ENCODE measurements around the gene CCNY. TPM values are rescaled to one million over a fixed set of nuclear protein-coding genes. Genes with fewer than 3 reads are reported as not detected.

CCNY gene
- polyA plus RNA-seq, 1 donor = 55.2 TPM

GRCh38 chr10:35425595-35425994, 89.3 kb downstream of the CCNY start:
- no peaks in the 10 kb centered on the region for H3K36me3 ChIP-seq (ENCODE audit: control insufficient read depth, insufficient read depth, low read length)
- H3K27me3 ChIP-seq (ENCODE audit: control insufficient read depth, insufficient read depth, low read length) = no peaks in the 10 kb centered on the region
- H3K27ac ChIP-seq (ENCODE audit: low read length) = no peak overlapping the region
- WGBS (ENCODE audit: insufficient coverage, low lambda C conversion rate) = 100% methylated on average over 1 of the region's 1 CpG
- no peaks in the 10 kb centered on the region for H3K9me3 ChIP-seq (ENCODE audit: control insufficient read depth, low read depth, low read length)
- H3K4me3 ChIP-seq (ENCODE audit: low read length) = no peak overlapping the region
- DNase-seq = no peak
- H3K4me1 ChIP-seq (ENCODE audit: control insufficient read depth, insufficient read depth, low read length) = no peaks in the 10 kb centered on the region

- no peaks in the 10 kb centered on the region for H3K4me1 ChIP-seq (ENCODE audit: control insufficient read depth, insufficient read depth, low read length)
- H3K4me3 ChIP-seq (ENCODE audit: low read length) = no peak overlapping the region
- no peak overlapping the region for H3K27ac ChIP-seq (ENCODE audit: low read length)
- H3K27me3 ChIP-seq (ENCODE audit: control insufficient read depth, insufficient read depth, low read length) = no peaks in the 10 kb centered on the region
- no peaks in the 10 kb centered on the region for H3K9me3 ChIP-seq (ENCODE audit: control insufficient read depth, low read depth, low read length)
- no peak for DNase-seq
- no peaks in the 10 kb centered on the region for H3K36me3 ChIP-seq (ENCODE audit: control insufficient read depth, insufficient read depth, low read length)
Observed at GRCh38 chr10:35426657-35427056, 90.3 kb downstream of the CCNY start.

DNA sequence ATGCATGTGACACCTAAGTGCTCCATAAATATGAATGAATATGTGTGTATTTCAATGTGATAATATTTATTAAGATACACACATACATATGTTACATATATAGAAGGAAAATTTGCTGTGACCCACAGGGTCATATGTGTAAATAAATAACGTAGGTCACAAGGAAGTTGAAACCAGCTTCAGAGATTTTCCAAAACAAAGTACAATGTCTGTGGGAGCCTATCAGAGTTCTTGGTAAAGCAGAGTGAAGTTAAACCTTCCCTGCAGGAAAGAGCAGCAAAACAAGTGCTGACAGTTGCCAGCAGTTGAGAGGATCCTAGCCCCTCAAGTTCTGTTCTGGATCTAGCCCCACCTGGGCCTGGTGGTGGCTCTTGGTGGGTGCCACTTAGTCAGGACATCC, 91.2 kb downstream of the CCNY start:
- peak in 1 of 2 donors; percentile 44 for DNase-seq
- Histone ChIP-seq H3K27me3 (ENCODE audit: control insufficient read depth, insufficient read depth, low read length) (no peaks in the 10 kb centered on the region), H3K9me3 (ENCODE audit: control insufficient read depth, low read depth, low read length) (no peaks in the 10 kb centered on the region), H3K4me1 (ENCODE audit: control insufficient read depth, insufficient read depth, low read length) (no peaks in the 10 kb centered on the region), H3K4me3 (ENCODE audit: low read length) (no peak overlapping the region), H3K36me3 (ENCODE audit: control insufficient read depth, insufficient read depth, low read length) (no peaks in the 10 kb centered on the region), H3K27ac (ENCODE audit: low read length) (no peak overlapping the region)
- no CpG with 5 or more reads among the region's 1 CpG for WGBS (ENCODE audit: insufficient coverage, low lambda C conversion rate)

DNA sequence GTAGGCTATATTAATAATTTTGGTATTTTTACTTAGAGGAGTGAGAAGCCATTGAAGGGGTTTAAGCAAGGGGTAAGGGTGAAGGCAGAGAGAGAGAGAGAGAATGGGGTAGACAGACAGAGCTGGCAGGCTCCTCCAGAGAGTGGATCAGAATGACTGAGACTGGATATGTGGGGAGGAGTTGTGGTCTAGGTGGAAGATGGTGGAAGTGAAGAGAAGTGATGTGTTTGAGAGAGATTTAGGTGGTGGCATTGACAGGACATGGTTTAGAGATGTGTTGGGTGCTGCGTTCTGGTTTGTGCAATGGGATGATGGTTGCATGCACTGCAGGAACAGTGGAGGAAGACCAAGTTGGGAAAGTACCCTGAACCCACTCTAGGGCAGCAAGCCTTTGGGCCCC, 92.2 kb downstream of the CCNY start:
- no peak for DNase-seq
- Histone ChIP-seq H3K36me3 (ENCODE audit: control insufficient read depth, insufficient read depth, low read length) (no peaks in the 10 kb centered on the region), H3K4me1 (ENCODE audit: control insufficient read depth, insufficient read depth, low read length) (no peaks in the 10 kb centered on the region), H3K27ac (ENCODE audit: low read length) (no peak overlapping the region), H3K27me3 (ENCODE audit: control insufficient read depth, insufficient read depth, low read length) (no peaks in the 10 kb centered on the region), H3K4me3 (ENCODE audit: low read length) (no peak overlapping the region), H3K9me3 (ENCODE audit: control insufficient read depth, low read depth, low read length) (no peaks in the 10 kb centered on the region)
- 100% methylated on average over 1 of the region's 1 CpG for WGBS (ENCODE audit: insufficient coverage, low lambda C conversion rate)

- Histone ChIP-seq H3K27me3 (ENCODE audit: control insufficient read depth, insufficient read depth, low read length) (no peaks in the 10 kb centered on the region), H3K36me3 (ENCODE audit: control insufficient read depth, insufficient read depth, low read length) (peaks cover 3% of the 10 kb centered on the region), H3K27ac (ENCODE audit: low read length) (no peak overlapping the region), H3K4me3 (ENCODE audit: low read length) (no peak overlapping the region), H3K9me3 (ENCODE audit: control insufficient read depth, low read depth, low read length) (peaks cover 10% of the 10 kb centered on the region), H3K4me1 (ENCODE audit: control insufficient read depth, insufficient read depth, low read length) (no peaks in the 10 kb centered on the region)
- DNase-seq = no peak
- 75% methylated on average over 2 of the region's 3 CpGs for WGBS (ENCODE audit: insufficient coverage, low lambda C conversion rate)
Observed at GRCh38 chr10:35432781-35433338, 96.6 kb downstream of the CCNY start.

- peaks cover 3% of the 10 kb centered on the region for H3K36me3 ChIP-seq (ENCODE audit: control insufficient read depth, insufficient read depth, low read length)
- H3K27me3 ChIP-seq (ENCODE audit: control insufficient read depth, insufficient read depth, low read length) = no peaks in the 10 kb centered on the region
- H3K4me1 ChIP-seq (ENCODE audit: control insufficient read depth, insufficient read depth, low read length) = no peaks in the 10 kb centered on the region
- H3K9me3 ChIP-seq (ENCODE audit: control insufficient read depth, low read depth, low read length) = peaks cover 18% of the 10 kb centered on the region
- no CpG with 5 or more reads among the region's 7 CpGs for whole genome bisulfite sequencing (ENCODE audit: insufficient coverage, low lambda C conversion rate)
- H3K27ac ChIP-seq (ENCODE audit: low read length) = no peak overlapping the region
- H3K4me3 ChIP-seq (ENCODE audit: low read length) = no peak overlapping the region
- DNase-seq = no peak
Observed at GRCh38 chr10:35433851-35434426, 97.6 kb downstream of the CCNY start.

GRCh38 chr10:35434533-35434932, 98.2 kb downstream of the CCNY start:
- peaks cover 3% of the 10 kb centered on the region for H3K36me3 ChIP-seq (ENCODE audit: control insufficient read depth, insufficient read depth, low read length)
- 80% methylated on average over 1 of the region's 1 CpG for WGBS (ENCODE audit: insufficient coverage, low lambda C conversion rate)
- no peak overlapping the region for H3K27ac ChIP-seq (ENCODE audit: low read length)
- H3K9me3 ChIP-seq (ENCODE audit: control insufficient read depth, low read depth, low read length) = peaks cover 22% of the 10 kb centered on the region
- no peaks in the 10 kb centered on the region for H3K27me3 ChIP-seq (ENCODE audit: control insufficient read depth, insufficient read depth, low read length)
- no peak for DNase-seq
- H3K4me3 ChIP-seq (ENCODE audit: low read length) = no peak overlapping the region
- no peaks in the 10 kb centered on the region for H3K4me1 ChIP-seq (ENCODE audit: control insufficient read depth, insufficient read depth, low read length)

DNA sequence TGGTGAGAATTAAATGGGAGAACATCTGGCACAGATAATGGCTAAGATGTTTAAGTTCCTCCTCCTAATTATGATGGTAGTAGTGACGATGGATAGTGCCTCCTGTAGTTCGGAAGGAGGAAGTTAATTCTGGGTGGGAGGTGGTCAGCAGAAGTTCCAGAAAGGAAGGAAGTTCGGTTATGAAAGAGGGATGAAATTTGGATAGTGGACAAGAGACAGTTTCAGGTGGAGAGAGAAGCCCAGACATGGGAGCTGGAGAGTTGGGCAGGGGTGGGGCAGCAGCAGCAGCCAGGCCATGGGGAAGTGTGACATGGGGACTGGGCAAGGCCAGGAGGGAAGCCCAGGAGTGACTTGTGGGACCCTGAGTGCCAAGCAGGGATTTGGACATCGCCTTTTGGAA, 99.5 kb downstream of the CCNY start:
- Histone ChIP-seq H3K27ac (ENCODE audit: low read length) (no peak overlapping the region), H3K4me1 (ENCODE audit: control insufficient read depth, insufficient read depth, low read length) (no peaks in the 10 kb centered on the region), H3K27me3 (ENCODE audit: control insufficient read depth, insufficient read depth, low read length) (no peaks in the 10 kb centered on the region), H3K9me3 (ENCODE audit: control insufficient read depth, low read depth, low read length) (peaks cover 27% of the 10 kb centered on the region), H3K36me3 (ENCODE audit: control insufficient read depth, insufficient read depth, low read length) (peaks cover 3% of the 10 kb centered on the region), H3K4me3 (ENCODE audit: low read length) (no peak overlapping the region)
- 80% methylated on average over 1 of the region's 4 CpGs for WGBS (ENCODE audit: insufficient coverage, low lambda C conversion rate)
- no peak for DNase-seq

- DNase-seq = no peak
- Histone ChIP-seq H3K9me3 (ENCODE audit: control insufficient read depth, low read depth, low read length) (peaks cover 31% of the 10 kb centered on the region), H3K4me1 (ENCODE audit: control insufficient read depth, insufficient read depth, low read length) (no peaks in the 10 kb centered on the region), H3K27me3 (ENCODE audit: control insufficient read depth, insufficient read depth, low read length) (no peaks in the 10 kb centered on the region), H3K27ac (ENCODE audit: low read length) (no peak overlapping the region), H3K4me3 (ENCODE audit: low read length) (no peak overlapping the region), H3K36me3 (ENCODE audit: control insufficient read depth, insufficient read depth, low read length) (peaks cover 3% of the 10 kb centered on the region)
- WGBS (ENCODE audit: insufficient coverage, low lambda C conversion rate) = 100% methylated on average over 1 of the region's 4 CpGs
Observed at GRCh38 chr10:35437829-35438228, 101.5 kb downstream of the CCNY start.

GRCh38 chr10:35438718-35439571, 102.6 kb downstream of the CCNY start:
- Histone ChIP-seq H3K27me3 (ENCODE audit: control insufficient read depth, insufficient read depth, low read length) (no peaks in the 10 kb centered on the region), H3K4me3 (ENCODE audit: low read length) (no peak overlapping the region), H3K4me1 (ENCODE audit: control insufficient read depth, insufficient read depth, low read length) (no peaks in the 10 kb centered on the region), H3K27ac (ENCODE audit: low read length) (no peak overlapping the region), H3K36me3 (ENCODE audit: control insufficient read depth, insufficient read depth, low read length) (peaks cover 3% of the 10 kb centered on the region), H3K9me3 (ENCODE audit: control insufficient read depth, low read depth, low read length) (peaks cover 33% of the 10 kb centered on the region)
- 100% methylated on average over 1 of the region's 3 CpGs for WGBS (ENCODE audit: insufficient coverage, low lambda C conversion rate)
- DNase-seq = no peak
